ENCODE results near the gene MSN.
"Not testable (repeated sequence)": the region's sequence is repeated elsewhere in the genome, so short reads cannot be mapped to it uniquely, and the experiment has no call there.

MSN gene

GRCh38 chrX:65720381-65720964 is 53.0 kb downstream of the MSN start:
- DNase-seq = no peak

GRCh38 chrX:65723706-65724105 is 56.3 kb downstream of the MSN start:
- peak; percentile 31 for DNase-seq

- DNase-seq = no peak
These were observed 59.3 kb downstream of the MSN start for GRCh38 chrX:65726715-65727114.

GRCh38 chrX:65731684-65732289 is 64.3 kb downstream of the MSN start:
- no peak for DNase-seq

- no peak for DNase-seq
These were observed 73.5 kb downstream of the MSN start for GRCh38 chrX:65740909-65741308.

- DNase-seq = no peak
These were observed 74.4 kb downstream of the MSN start for GRCh38 chrX:65741823-65742222.

- DNase-seq = no peak
These were observed 77.5 kb downstream of the MSN start for GRCh38 chrX:65744965-65745364.

GRCh38 chrX:65745427-65745826 is 78.0 kb downstream of the MSN start:
- DNase-seq = no peak

- no peak for DNase-seq
These were observed 78.5 kb downstream of the MSN start for GRCh38 chrX:65745992-65746391.

- no peak for DNase-seq
These were observed 83.4 kb downstream of the MSN start for GRCh38 chrX:65750674-65751469.

GRCh38 chrX:65751519-65751918 is 84.1 kb downstream of the MSN start:
- no peak for DNase-seq

- DNase-seq = no peak
These were observed 84.8 kb downstream of the MSN start for GRCh38 chrX:65752294-65752693.

GRCh38 chrX:65755786-65756185 is 88.3 kb downstream of the MSN start:
- no peak for DNase-seq

GRCh38 chrX:65757943-65758342 is 90.5 kb downstream of the MSN start:
- DNase-seq = no peak

GRCh38 chrX:65758505-65758904 is 91.1 kb downstream of the MSN start:
- DNase-seq = no peak

GRCh38 chrX:65759525-65759924 is 92.1 kb downstream of the MSN start:
- not testable (repeated sequence) for DNase-seq

- no peak for DNase-seq
These were observed 102.3 kb downstream of the MSN start for GRCh38 chrX:65769564-65770292.

- DNase-seq = no peak
These were observed 105.4 kb downstream of the MSN start for GRCh38 chrX:65772842-65773241.

GRCh38 chrX:65781845-65782244 is 114.4 kb downstream of the MSN start:
- no peak for DNase-seq

GRCh38 chrX:65783746-65784145 is 116.3 kb downstream of the MSN start:
- no peak for DNase-seq
